IPS-NIHi7 (cell line): ENCODE measurements around the gene MMP3.
"Not testable (repeated sequence)": the region's sequence is repeated elsewhere in the genome, so short reads cannot be mapped to it uniquely, and the experiment has no call there.

ENCODE experiments used
- DNase-seq: peaks from one replicate; pipeline ENCODE4 v3.0.0; 2012; ENCODE audit warnings: mixed read lengths; ENCODE audit errors: extremely low spot score

MMP3 gene

DNA sequence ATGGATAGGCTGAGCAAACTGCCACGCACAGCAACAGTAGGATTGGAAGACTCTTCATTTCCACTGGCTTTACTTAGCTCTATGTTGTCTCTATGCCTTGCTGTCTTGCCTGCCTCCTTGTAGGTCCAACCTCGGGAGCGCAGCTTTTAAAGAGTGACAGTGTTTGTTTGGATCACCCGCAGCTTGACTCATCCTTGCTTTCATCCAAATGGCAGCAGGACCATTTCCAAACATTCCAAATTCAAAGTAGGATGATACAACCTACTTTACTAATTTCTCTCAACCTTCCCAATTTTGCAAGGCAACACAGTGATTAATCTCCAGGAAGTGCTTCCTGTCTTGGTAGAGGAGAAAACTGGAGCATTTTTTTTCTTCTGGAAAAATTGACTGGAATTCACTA, at the start of gene MMP3:
TSS of gene MMP3 (minus strand) at position 121 of the 400 bp plus-strand sequence. CDS start at position 58, 63 bp downstream.
- DNase-seq, result no peak

DNA sequence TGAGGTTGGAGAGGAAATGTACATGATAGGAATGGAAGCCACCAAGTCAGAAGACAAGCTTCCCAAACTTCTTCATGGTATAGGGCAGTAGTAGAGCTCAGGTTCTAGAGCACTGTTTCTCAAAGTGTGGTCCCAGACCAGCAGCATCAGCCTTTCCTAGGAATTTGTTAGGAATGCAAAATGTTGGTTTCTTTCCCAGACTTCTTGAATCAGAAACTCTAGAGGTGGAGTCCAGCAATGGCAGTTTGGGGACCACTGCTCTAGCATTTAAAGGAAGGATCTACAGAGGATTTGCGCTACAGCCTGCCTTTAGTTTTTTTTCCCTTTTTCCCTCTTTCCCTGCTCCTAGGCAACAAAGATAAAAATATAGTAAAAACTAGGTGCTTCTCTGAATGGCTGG, 48.3 kb upstream of the MMP3 start:
- DNase-seq, result no peak

GRCh38 chr11:102886999-102887398, 43.6 kb upstream of the MMP3 start:
- no peak for DNase-seq

DNA sequence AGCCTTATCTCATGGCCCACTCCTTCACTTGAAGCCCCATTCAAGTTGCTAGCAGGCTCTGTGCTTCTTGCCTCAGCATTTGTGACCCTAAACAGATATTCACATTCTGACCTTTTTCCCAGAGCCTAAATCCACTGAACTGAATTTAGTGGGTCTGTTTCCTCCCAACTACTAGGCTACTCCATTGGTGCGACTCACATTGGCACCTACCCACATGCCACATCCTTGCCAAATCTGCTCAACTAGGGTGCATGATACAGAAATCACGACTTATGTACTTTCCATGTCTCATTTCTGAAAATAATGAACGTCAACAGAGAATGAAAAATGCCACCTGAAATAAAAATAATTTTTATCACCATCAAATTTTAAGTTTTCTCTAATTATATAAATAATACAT, 39.7 kb upstream of the MMP3 start:
- DNase-seq, result no peak

DNA sequence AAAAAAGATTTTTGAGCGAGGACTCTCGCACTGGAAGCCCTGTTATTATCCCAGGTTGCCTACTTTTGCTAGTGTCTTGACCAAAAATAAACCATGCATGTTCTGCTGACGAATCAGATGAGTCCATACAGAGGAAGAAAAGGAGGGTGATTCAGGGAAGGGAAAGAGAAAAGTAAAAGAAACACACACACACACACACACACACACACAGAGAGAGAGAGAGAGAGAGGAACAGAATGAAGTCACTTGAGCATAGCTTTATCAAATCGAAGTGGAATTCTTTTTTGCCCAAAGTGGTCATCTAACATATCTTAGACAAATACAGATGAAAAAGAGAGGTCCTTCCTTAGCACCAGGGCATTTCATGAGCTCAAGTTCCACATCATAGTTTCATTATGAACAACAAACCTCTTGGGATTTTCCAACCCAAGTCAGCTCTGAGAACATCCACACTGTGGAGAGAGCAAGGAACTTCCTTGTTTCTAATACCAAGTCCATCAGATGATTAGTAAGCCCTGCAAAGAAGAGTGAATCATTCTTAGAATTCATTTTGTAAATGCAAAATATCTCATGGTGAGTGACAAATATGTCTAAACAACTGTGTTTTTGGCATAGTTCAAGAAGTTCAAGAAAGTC, 39.1 kb upstream of the MMP3 start:
- DNase-seq, result no peak

DNA sequence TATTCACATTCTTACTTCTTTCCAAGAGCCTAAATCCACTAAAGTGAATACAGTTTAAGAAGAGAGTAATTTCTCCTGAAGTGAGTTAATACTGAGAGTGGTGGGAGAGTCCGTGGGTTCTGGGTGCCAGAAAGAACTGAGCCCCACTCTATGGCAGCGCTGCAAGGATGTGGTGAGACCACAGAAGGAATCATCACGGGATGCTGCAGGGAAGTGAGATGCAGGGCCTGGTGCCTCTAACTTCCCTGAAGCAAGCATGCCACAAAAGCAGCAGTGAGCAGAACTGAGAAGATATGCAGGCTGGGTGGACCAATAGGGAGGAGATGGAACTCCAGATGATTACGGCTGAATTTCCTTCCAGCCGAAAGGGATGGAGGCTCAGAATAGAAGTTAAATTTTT, 36.4 kb upstream of the MMP3 start:
- DNase-seq, result no peak

GRCh38 chr11:102878595-102878994, 35.2 kb upstream of the MMP3 start:
- no peak for DNase-seq

GRCh38 chr11:102874852-102875251, 31.4 kb upstream of the MMP3 start, which contains the start of gene MMP12:
TSS of gene MMP12 (minus strand) at chr11:102874982. CDS start at chr11:102874937, 45 bp downstream.
- DNase-seq, result no peak

DNA sequence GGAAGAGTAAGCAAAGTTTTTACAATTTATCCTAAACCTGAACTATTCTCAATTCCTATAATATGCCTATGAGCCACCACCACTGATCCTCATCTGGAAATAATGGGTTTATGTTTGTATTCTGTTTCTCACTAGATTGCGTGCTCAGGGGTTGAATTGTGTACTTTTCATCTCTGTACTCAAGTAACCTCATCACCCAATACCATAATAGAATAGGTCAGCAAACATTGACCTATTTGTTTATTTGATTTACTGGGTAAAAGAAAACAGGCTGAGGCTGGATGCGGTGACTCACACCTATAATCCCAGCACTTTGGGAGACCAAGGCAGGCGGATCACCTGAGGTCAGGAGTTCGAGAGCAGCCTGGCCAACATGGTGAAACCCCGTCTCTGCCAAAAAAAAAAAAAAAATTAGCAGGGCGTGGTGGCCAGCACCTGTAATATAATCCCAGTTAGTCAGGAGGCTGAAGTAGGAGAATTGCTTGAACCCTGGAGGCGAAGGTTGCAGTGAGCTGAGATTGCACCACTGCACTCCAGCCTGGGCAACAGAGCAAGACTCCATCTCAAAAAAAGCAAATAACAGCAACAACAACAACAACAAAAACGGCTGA, 26.1 kb upstream of the MMP3 start:
- DNase-seq, result not testable (repeated sequence)

- DNase-seq, result no peak
Observed at GRCh38 chr11:102868339-102868738, 24.9 kb upstream of the MMP3 start.

DNA sequence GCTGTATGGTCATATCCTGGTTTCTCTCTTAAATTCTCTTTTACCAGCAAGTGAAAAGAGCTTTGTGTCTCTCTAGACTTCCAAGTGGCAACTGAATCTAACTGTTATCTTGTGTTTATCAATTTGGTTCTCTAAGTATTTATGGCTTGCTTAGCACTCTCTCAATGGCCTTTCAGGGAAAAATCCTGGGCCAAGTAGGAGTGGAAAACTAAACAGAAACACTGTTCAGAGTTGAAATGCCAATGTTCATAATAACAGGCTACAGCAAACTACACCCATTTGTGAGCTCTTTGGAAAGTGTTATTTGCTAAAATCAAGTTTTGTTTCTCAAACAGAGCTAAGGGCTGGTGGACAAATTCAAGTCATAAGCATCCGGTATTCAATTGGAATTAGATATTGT, 21.3 kb upstream of the MMP3 start:
- DNase-seq, result no peak

GRCh38 chr11:102853956-102854355, 10.5 kb upstream of the MMP3 start:
- no peak for DNase-seq

- no peak for DNase-seq
Observed at GRCh38 chr11:102853055-102853454, 9.6 kb upstream of the MMP3 start.

DNA sequence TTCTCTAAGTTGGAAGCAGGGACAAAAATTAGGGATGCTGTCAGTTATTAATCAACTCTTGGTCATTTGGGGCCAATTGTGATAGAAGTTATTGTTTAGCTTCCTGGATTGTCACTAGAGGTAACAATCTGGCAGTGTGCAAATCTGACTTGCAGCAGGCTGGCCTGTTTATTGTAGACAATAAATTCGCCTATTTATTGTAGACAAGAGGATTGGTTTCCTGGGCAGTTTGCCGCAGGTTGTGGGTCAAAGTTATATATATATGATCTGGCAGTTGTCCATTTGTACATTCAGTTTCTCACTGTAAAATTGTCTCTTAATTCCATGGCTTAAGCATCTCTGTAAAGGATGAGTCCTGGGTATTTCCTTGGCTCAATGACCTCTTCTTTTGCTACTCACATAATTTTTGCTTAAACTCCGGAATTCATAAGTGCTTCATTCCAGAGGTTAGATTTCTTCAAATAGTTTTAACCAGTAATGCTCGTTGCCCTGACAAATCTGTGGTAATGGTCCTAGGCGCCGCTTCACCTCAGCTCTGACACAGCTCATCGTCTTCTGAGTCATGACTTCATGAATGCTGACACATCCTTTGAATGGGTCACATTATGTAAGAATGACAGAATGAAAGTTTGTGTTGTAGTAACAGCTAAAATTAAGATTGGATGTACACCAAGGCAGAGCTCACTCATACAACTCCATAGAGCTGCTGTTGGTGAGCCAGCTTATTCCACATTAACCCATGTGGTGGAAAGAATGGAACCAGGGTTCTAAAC, 7.8 kb upstream of the MMP3 start:
- no peak for DNase-seq

DNA sequence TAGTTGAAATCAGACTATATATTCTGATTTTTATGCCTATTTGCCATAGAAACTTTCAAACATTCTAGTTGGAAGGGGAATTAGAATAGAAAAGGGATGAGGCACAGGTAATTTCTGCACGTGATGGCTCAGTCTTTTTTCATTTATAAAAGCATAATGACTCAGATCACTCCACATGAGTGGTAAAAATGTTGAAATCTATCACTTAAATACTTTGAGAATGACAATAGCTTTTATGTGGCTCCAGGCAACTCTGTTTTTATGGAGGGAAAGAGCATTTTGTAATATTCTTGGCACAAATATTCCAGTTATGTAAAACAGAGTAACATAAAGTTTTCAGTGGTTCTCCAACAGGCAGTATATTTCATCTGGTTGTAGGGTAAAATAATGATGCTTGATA, 5.9 kb upstream of the MMP3 start:
- no peak for DNase-seq

DNA sequence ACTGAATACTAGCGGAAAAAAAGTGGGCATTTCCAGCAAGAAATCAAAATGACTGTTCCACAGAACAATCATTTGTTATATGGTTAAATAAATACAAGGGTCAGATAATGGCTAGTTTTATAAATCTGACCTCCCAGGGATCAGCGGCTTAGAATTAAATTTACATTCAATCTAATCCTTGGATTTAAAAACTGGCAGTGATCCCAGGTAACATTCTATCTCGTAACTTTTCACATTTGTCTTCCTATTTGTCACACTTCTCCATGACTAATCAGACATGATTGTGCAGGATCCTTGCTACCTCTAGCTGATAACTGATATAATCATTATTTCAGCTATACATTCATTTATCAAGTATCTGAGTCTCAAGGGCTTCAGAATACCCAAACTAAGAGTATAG, 2.9 kb upstream of the MMP3 start:
- DNase-seq, result no peak

DNA sequence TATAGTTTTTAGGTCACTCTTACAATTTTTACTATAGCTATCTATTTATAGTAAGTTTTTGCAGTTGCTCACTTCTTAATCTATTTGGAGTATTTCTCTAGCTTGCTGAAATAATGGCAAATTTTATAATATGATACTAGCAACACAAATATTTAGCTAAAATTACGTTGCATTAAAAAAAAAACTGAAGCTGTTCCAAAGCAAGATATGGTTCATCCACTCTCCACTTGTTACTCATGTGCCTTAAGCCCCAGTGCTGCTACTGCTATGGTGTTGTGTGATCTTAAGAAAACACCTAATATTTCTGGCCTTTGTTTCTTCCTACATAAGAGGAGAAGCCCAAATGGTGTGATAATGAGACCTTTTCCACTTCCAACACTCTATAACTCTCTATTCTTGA, 479 bp downstream of the MMP3 start:
- no peak for DNase-seq

DNA sequence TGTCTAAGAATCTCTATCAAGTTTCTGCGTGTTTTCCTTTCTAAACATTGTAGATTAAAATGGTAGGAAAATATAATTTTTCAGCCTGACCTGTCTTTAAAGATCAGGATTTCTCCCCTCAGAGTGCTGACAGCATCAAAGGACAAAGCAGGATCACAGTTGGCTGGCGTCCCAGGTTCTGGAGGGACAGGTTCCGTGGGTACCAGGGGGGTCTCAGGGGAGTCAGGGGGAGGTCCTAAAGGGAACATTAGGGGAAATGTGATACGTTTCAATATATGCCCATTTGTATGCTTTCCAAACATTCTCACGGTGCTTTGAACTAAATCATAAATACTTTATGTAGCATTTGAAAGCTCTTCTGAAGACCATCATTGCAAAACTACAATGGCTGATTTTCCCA, 3.4 kb downstream of the MMP3 start:
- no peak for DNase-seq

GRCh38 chr11:102837646-102838045, 5.8 kb downstream of the MMP3 start:
- no peak for DNase-seq

GRCh38 chr11:102837156-102837555, 6.3 kb downstream of the MMP3 start:
- DNase-seq, result no peak

DNA sequence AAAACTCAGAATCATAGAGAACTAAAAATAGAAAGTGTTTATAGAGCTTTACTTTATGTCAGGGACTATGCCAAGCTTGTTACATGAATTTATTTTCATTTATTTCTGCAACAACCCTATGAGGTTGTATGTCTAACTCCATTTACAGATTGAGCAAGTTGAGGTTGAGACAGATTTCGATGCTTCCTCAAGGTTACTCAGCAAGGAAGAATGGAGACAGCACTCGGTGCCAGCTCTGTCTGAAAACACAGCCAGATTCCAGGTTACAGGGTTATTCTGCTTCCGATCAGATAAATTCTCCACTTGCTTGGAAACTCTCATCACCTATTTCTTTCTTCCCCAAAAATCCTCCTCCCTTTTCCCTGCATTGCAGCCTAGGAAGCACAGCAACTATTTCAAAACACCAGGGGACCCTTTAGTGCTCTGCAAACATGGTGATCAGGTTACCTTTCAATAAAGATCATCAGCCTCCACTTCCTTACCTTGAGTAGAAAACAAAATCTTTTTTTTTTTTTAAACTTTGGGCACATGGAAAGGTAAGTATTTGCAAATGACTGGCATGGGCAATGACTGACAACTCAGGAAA, 7.0 kb downstream of the MMP3 start:
- DNase-seq, result peak; percentile 34

DNA sequence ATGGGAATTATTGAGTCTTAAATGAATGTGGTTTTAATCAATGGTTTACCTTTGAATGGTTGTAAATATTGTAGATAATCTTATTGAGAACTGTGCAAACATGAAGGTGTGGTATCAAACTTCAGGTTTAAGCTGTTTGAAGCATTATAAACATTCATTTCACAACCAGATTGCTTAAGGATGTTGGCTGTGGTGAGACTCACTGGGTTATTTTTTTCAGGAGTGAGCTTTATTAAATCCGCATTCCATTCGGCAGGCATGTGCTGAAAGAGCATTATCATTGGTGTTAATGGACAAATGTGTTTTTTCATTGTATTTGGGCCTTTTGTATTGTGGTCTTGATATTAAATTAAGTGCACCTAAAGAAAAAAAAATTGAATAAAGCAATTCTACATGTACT, 9.7 kb downstream of the MMP3 start:
- DNase-seq, result no peak

DNA sequence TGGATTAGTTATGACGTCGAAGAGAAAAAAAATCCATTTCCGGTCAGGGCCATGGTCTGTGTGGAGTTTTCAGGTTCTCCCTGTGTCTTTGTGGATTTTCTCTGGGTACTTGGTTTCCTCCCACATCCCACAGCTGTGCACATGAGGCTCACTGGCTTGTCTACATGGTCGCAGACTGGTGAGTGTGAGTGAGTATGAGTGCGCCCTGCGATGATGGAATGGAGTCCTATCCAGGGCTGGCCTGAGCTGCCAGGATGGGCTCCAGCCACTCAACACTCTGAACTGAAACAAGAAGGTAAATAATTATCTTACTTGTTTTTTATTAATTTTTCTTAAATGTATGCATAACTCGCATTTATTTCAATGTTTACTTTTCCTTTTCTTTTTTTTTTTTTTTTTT, 10.8 kb downstream of the MMP3 start:
- DNase-seq, result no peak
